Measurements from ENCODE around the gene STXBP1.

DNA sequence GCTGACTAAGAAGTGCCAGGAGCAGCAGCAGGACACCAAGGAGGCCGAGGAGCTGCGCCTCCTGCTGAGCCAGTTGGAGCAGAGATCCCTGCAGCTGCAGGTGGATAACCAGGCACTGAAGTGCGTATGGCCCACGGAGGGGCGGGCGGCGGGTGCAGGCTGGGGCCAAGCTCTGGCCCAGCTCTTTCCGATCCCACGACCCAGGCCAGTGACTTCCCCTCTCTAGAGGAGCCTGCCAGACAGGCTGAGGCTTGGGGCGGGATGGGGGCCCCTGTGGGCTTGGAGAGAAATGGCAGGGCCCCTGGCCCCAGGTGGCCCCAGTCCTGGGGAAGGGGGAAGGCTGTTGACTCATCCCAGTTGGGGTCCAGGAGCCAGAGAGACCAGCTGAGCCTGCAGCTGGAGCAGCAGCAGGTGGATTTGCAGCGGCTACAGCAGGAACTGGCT lies 99.8 kb downstream of the STXBP1 start:
- TF ChIP-seq EP300 (IDR thresholded peaks at IDR 0.05) (no peak), POLR2A (IDR thresholded peaks at IDR 0.05; ENCODE audit: low read length) (no peak), ESRRA (IDR thresholded peaks at IDR 0.05; ENCODE audit: borderline replicate concordance, low read length) (no peak), RCOR1 (IDR thresholded peaks at IDR 0.05; ENCODE audit: low read depth, low read length) (no peak), RAD21 (conservative IDR thresholded peaks at IDR 0.05 in 1 of 2, IDR thresholded peaks at IDR 0.05 in 1 of 2) (no peak), CEBPB (IDR thresholded peaks at IDR 0.05) (no peak)
- TF ChIP-seq, protein P1, sequence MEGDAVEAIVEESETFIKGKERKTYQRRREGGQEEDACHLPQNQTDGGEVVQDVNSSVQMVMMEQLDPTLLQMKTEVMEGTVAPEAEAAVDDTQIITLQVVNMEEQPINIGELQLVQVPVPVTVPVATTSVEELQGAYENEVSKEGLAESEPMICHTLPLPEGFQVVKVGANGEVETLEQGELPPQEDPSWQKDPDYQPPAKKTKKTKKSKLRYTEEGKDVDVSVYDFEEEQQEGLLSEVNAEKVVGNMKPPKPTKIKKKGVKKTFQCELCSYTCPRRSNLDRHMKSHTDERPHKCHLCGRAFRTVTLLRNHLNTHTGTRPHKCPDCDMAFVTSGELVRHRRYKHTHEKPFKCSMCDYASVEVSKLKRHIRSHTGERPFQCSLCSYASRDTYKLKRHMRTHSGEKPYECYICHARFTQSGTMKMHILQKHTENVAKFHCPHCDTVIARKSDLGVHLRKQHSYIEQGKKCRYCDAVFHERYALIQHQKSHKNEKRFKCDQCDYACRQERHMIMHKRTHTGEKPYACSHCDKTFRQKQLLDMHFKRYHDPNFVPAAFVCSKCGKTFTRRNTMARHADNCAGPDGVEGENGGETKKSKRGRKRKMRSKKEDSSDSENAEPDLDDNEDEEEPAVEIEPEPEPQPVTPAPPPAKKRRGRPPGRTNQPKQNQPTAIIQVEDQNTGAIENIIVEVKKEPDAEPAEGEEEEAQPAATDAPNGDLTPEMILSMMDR (IDR thresholded peaks at IDR 0.05): no peak
